ENCODE results near the gene PAH. TPM values are rescaled to one million over a fixed set of nuclear protein-coding genes. Genes with fewer than 3 reads are reported as not detected.

The PAH gene
- total RNA-seq, 1 donor from 2014 or later: not detected

GRCh38 chr12:102903337-102904007 lies 13.6 kb downstream of the PAH start:
- Mint-ChIP-seq H3K9me3 (no peaks in the 10 kb centered on the region), H3K4me1 (no peaks in the 10 kb centered on the region), H3K36me3 (no peaks in the 10 kb centered on the region), H3K27ac (no peak overlapping the region), H3K27me3 (ENCODE audit: low read depth) (peaks cover 42% of the 10 kb centered on the region), H3K4me3 (no peak overlapping the region)
- no peak for DNase-seq (ENCODE audit: low spot score in 2 of 2, unreplicated experiment in 2 of 2)
- no peak for TF ChIP-seq CTCF (IDR thresholded peaks at IDR 0.05; ENCODE audit: unreplicated experiment)

- Mint-ChIP-seq H3K27ac (no peak overlapping the region), H3K36me3 (no peaks in the 10 kb centered on the region), H3K9me3 (no peaks in the 10 kb centered on the region), H3K27me3 (ENCODE audit: low read depth) (peaks cover 40% of the 10 kb centered on the region), H3K4me3 (no peak overlapping the region), H3K4me1 (no peaks in the 10 kb centered on the region)
- TF ChIP-seq CTCF (IDR thresholded peaks at IDR 0.05; ENCODE audit: unreplicated experiment): no peak
- DNase-seq (ENCODE audit: low spot score in 2 of 2, unreplicated experiment in 2 of 2): no peak
Observed at GRCh38 chr12:102902093-102902492, 15.0 kb downstream of the PAH start.

- TF ChIP-seq CTCF (IDR thresholded peaks at IDR 0.05; ENCODE audit: unreplicated experiment): no peak
- no peaks in the 10 kb centered on the region for H3K36me3 Mint-ChIP-seq
- no peak overlapping the region for H3K4me3 Mint-ChIP-seq
- no peaks in the 10 kb centered on the region for H3K9me3 Mint-ChIP-seq
- H3K27me3 Mint-ChIP-seq (ENCODE audit: low read depth): peaks cover 41% of the 10 kb centered on the region
- no peak overlapping the region for H3K27ac Mint-ChIP-seq
- DNase-seq (ENCODE audit: low spot score in 2 of 2, unreplicated experiment in 2 of 2): no peak
- H3K4me1 Mint-ChIP-seq: no peaks in the 10 kb centered on the region
Observed at GRCh38 chr12:102900389-102900788, 16.7 kb downstream of the PAH start.

GRCh38 chr12:102896067-102896466 lies 21.0 kb downstream of the PAH start:
- H3K9me3 Mint-ChIP-seq: no peaks in the 10 kb centered on the region
- no peak for DNase-seq (ENCODE audit: low spot score in 2 of 2, unreplicated experiment in 2 of 2)
- no peak overlapping the region for H3K27ac Mint-ChIP-seq

GRCh38 chr12:102891756-102892155 lies 25.3 kb downstream of the PAH start:
- no peaks in the 10 kb centered on the region for H3K9me3 Mint-ChIP-seq
- H3K27ac Mint-ChIP-seq: no peak overlapping the region
- H3K4me3 Mint-ChIP-seq: no peak overlapping the region
- peaks cover 37% of the 10 kb centered on the region for H3K27me3 Mint-ChIP-seq (ENCODE audit: low read depth)
- no peak for TF ChIP-seq CTCF (IDR thresholded peaks at IDR 0.05; ENCODE audit: unreplicated experiment)
- no peak for DNase-seq (ENCODE audit: low spot score in 2 of 2, unreplicated experiment in 2 of 2)
- H3K36me3 Mint-ChIP-seq: no peaks in the 10 kb centered on the region
- no peaks in the 10 kb centered on the region for H3K4me1 Mint-ChIP-seq

More at GRCh38 chr12:102896067-102896466, 21.0 kb downstream of the PAH start:
- TF ChIP-seq CTCF (IDR thresholded peaks at IDR 0.05; ENCODE audit: unreplicated experiment): no peak
- Mint-ChIP-seq H3K27me3 (ENCODE audit: low read depth) (peaks cover 25% of the 10 kb centered on the region), H3K4me1 (no peaks in the 10 kb centered on the region), H3K4me3 (no peak overlapping the region), H3K36me3 (no peaks in the 10 kb centered on the region)

Data from mesothelial cell of epicardium (in vitro differentiated cells).